Stomach (tissue), 9 donors: Measurements from ENCODE around the gene NCK2. TPM values are rescaled to one million over a fixed set of nuclear protein-coding genes. Genes with fewer than 3 reads are reported as not detected.

Experiments used
- DNase-seq, 2 donors: peaks; one replicate each; pipeline versions ENCODE4 v3.0.0 to v3.0.0-alpha.2; 2013 to 2019
- H3K27ac ChIP-seq, 5 donors: fragments of 200-600 bp in 4 of 5; sonication (generic) in 4 of 5; one replicate each; pipeline ENCODE4 v1.5.1; 2013 to 2019; ENCODE audit warnings: mild to moderate bottlenecking in 1 of 5, moderate library complexity in 1 of 5
- H3K27me3 ChIP-seq, 3 donors: fragments of 200-600 bp; sonication (generic); one replicate each; pipeline ENCODE4 v1.5.1; 2017 to 2019; ENCODE audit warnings: mixed run types in 1 of 3
- H3K36me3 ChIP-seq, 4 donors: fragments of 200-600 bp; sonication (generic); 1 replicate in 3 of 4; 2 replicates in 1 of 4; pipeline ENCODE4 v1.5.1; 2016 to 2019
- H3K4me1 ChIP-seq, 4 donors: fragments of 200-600 bp; sonication (generic); one replicate each; pipeline ENCODE4 v1.5.1; 2016 to 2019
- H3K4me3 ChIP-seq, 4 donors: fragments of 200-600 bp; sonication (generic) in 3 of 4; one replicate each; pipeline ENCODE4 v1.5.1; 2016 to 2019; ENCODE audit warnings: mild to moderate bottlenecking in 1 of 4
- H3K9me3 ChIP-seq, 4 donors: fragments of 200-600 bp; sonication (generic); one replicate each; pipeline ENCODE4 v1.5.1; 2016 to 2019
- EP300 ChIP-seq: sonication (generic); formaldehyde crosslinking; IDR thresholded peaks from one replicate; pipeline ENCODE4 v1.6.1; 2017; ENCODE audit warnings: antibody characterized with exemption
- POLR2A ChIP-seq, 4 donors: fragments of 450-650 bp; IDR thresholded peaks; one replicate each; pipeline ENCODE4 v1.6.1; 2016; ENCODE audit warnings: antibody characterized with exemption in 4 of 4, control low read depth in 2 of 4, mild to moderate bottlenecking in 1 of 4, moderate library complexity in 1 of 4
- POLR2AphosphoS5 ChIP-seq, 3 donors: sonication (generic); formaldehyde crosslinking; IDR thresholded peaks; one replicate each; pipeline ENCODE4 v1.6.1; 2016; ENCODE audit warnings: antibody characterized with exemption in 3 of 3
- WGBS, 5 donors: extraction: QIAGEN DNeasy Blood & Tissue Kit in 3 of 5; methylation state at CpG; one replicate each; pipeline versions ENCODE4 v1.1.5 to v1.1.7; 2013 to 2018; 5-methylcytosine and 5-hydroxymethylcytosine counted together
- intact Hi-C: fragments of 100-400 bp; cut with DNase I; formaldehyde crosslinking; loops from one replicate; pipeline ENCODE4 v1.15.1; 2023; ENCODE audit warnings: low total_unique reads
- polyA plus RNA-seq, 3 donors: library from polyadenylated mRNA; stranded (reverse); fragments of 200-250 nt; gene quantifications; one replicate each; pipeline ENCODE4 v1.2.3, GENCODE V29; 2013
- total RNA-seq, 5 donors: library from RNA; depleted of rRNA; stranded (reverse); fragments of >200 nt; gene quantifications; one replicate each; pipeline versions ENCODE4 v1.1.0 to v1.2.3, GENCODE V29; 2014 to 2016
- TF ChIP-seq, protein P1 (sequence below), 7 experiments: fragments of 450-650 bp in 4 of 7; fragments of 200-600 bp in 3 of 7; sonication (generic) in 3 of 7; IDR thresholded peaks; one replicate each; pipeline ENCODE4 v1.5.1; 2016 to 2019; ENCODE audit warnings: antibody characterized with exemption in 7 of 7, control low read depth in 2 of 7, mild to moderate bottlenecking in 1 of 7
- donor health status: healthy with polysubstance abuse.
- donor health status: Bipolar disorder and iron deficiency.
- donor health status: healthy.

NCK2 gene
- total and polyA plus RNA-seq, 8 donors = 23.1 to 88.9 (median 42.6) TPM

DNA sequence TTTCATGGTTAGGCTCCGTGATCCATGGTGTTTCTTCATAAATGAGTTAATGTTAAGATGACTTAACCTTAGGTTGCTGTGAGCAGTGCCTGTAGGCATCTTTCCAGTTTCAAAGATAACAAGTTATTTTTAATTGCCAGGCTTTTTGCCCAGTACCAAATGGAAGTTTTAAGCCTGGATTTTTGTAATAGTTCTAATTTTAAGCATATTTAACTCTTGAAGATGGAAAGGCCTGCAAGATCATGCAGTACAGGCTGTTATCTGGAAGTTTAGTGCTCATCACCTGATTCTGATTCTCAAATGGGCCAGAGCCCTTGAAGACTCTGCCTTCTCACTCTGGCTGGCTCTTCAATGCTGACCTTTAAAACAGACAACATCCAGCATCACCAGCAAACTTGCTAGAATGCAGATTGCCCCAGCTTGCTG lies 141.3 kb downstream of the NCK2 start:
- Histone ChIP-seq H3K4me1 (peaks cover 19 to 74% (median 51%) of the 10 kb centered on the region in 4 donors), H3K4me3 (no peak overlapping the region), H3K9me3 (peaks cover 0 to 6% (median 0%) of the 10 kb centered on the region in 4 donors), H3K27ac (peak overlapping the region in 3 of 5 donors; percentile 28 to 46 (median 40)), H3K27me3 (no peaks in the 10 kb centered on the region), H3K36me3 (peaks cover 6 to 26% (median 19%) of the 10 kb centered on the region in 4 donors)
- WGBS, 5 donors = 11 to 27% (median 19%) methylated on average over 1 of the region's 1 CpG
- intact Hi-C loops = no loop called here
- TF ChIP-seq POLR2AphosphoS5 (IDR thresholded peaks at IDR 0.05) (peak in 1 of 3 donors; percentile 20), POLR2A (IDR thresholded peaks at IDR 0.05) (no peak)
- no peak for DNase-seq

DNA sequence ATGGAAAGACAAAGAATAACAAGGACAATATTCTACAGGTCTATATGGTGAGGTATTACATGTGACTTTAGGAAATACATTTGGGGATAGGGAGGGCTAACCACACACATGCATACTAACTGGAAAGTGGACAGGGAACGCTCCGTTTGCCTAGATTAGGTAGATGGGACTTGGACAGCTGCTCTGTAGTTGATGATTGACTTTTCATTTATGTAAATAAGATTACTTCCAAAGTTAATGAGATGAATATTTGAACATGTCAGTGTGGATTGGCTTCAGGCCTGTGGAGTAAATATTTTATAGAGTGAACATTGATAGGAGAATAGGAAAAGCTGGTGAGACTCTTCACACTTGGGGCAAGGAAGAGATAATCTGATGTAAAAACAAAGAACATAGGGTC lies 142.0 kb downstream of the NCK2 start:
- peaks cover 0 to 6% (median 0%) of the 10 kb centered on the region in 4 donors for H3K9me3 ChIP-seq
- peaks cover 19 to 78% (median 51%) of the 10 kb centered on the region in 4 donors for H3K4me1 ChIP-seq
- H3K27me3 ChIP-seq = no peaks in the 10 kb centered on the region
- no peak overlapping the region for H3K4me3 ChIP-seq
- TF ChIP-seq POLR2A (IDR thresholded peaks at IDR 0.05) = no peak
- TF ChIP-seq, protein P1, sequence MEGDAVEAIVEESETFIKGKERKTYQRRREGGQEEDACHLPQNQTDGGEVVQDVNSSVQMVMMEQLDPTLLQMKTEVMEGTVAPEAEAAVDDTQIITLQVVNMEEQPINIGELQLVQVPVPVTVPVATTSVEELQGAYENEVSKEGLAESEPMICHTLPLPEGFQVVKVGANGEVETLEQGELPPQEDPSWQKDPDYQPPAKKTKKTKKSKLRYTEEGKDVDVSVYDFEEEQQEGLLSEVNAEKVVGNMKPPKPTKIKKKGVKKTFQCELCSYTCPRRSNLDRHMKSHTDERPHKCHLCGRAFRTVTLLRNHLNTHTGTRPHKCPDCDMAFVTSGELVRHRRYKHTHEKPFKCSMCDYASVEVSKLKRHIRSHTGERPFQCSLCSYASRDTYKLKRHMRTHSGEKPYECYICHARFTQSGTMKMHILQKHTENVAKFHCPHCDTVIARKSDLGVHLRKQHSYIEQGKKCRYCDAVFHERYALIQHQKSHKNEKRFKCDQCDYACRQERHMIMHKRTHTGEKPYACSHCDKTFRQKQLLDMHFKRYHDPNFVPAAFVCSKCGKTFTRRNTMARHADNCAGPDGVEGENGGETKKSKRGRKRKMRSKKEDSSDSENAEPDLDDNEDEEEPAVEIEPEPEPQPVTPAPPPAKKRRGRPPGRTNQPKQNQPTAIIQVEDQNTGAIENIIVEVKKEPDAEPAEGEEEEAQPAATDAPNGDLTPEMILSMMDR (IDR thresholded peaks at IDR 0.05) = no peak
- no peak for TF ChIP-seq EP300
- TF ChIP-seq POLR2AphosphoS5 (IDR thresholded peaks at IDR 0.05) = no peak
- no peak for DNase-seq
- peak overlapping the region in 2 of 5 donors; percentile 28 to 46 for H3K27ac ChIP-seq
- WGBS, 5 donors = 25 to 61% (median 31%) methylated on average over 2 of the region's 2 CpGs
- peaks cover 2 to 20% (median 13%) of the 10 kb centered on the region in 4 donors for H3K36me3 ChIP-seq
- intact Hi-C loops = no loop called here

DNA sequence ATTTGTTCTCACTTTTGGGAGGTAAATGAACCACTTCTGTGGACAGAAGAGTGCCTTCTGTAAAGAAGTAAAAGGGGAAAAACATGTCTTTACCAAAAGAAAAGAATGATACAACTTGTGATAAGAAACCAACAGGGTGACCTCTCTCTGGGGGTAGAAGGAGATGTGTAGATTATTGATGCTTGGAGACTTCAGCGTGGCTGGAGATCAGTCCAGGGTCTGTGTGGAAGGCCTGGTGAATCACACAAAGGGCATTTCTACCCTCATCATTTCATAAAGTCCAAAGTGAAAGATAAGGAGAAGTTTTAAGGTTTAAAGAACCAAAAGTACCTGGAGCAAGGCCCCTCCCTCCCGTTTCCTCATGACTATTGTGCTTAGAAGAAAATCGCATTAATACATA lies 142.5 kb downstream of the NCK2 start:
- Histone ChIP-seq H3K36me3 (peaks cover 0 to 14% (median 7%) of the 10 kb centered on the region in 4 donors), H3K9me3 (peaks cover 0 to 6% (median 0%) of the 10 kb centered on the region in 4 donors), H3K4me1 (peaks cover 19 to 81% (median 51%) of the 10 kb centered on the region in 4 donors), H3K4me3 (no peak overlapping the region), H3K27me3 (no peaks in the 10 kb centered on the region), H3K27ac (peak overlapping the region in 3 of 5 donors; percentile 13 to 43 (median 28))
- intact Hi-C loops = no loop called here
- WGBS, 5 donors = 63 to 71% (median 66%) methylated on average over 3 of the region's 3 CpGs
- DNase-seq = no peak
- TF ChIP-seq, protein P1 (IDR thresholded peaks at IDR 0.05) = no peak
- TF ChIP-seq POLR2AphosphoS5 (IDR thresholded peaks at IDR 0.05) (no peak), POLR2A (IDR thresholded peaks at IDR 0.05) (no peak), EP300 (no peak)

DNA sequence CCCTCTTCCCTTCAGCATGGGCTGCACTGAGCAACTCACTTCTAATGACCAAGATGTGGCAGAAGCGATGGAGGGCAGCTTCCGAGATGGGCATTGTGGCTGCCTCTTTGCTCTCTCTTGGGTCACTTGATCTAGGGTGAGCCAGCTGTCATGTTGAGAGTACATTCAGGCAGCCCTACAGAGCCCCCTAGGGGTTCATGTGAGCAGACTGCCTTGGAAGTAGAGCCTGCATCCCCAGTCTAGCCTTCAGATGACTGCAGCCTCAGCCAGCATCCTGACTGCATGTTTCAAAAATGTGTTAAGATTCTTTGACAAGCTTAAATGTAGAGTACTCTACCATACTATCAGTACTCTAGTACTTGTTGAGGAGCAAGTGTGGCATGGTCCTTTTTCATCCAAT lies 143.9 kb downstream of the NCK2 start:
- intact Hi-C loops = no loop called here
- Histone ChIP-seq H3K4me3 (no peak overlapping the region), H3K27ac (no peak overlapping the region), H3K36me3 (peaks cover 7 to 12% (median 10%) of the 10 kb centered on the region in 4 donors), H3K4me1 (peaks cover 19 to 67% (median 41%) of the 10 kb centered on the region in 4 donors), H3K9me3 (peaks cover 0 to 6% (median 0%) of the 10 kb centered on the region in 4 donors), H3K27me3 (no peaks in the 10 kb centered on the region)
- DNase-seq = no peak
- 97 to 100% (median 100%) methylated on average over 2 of the region's 2 CpGs for WGBS, 5 donors
- TF ChIP-seq, protein P1 (IDR thresholded peaks at IDR 0.05) = no peak
- TF ChIP-seq POLR2A (IDR thresholded peaks at IDR 0.05) (no peak), EP300 (no peak), POLR2AphosphoS5 (IDR thresholded peaks at IDR 0.05) (no peak)

DNA sequence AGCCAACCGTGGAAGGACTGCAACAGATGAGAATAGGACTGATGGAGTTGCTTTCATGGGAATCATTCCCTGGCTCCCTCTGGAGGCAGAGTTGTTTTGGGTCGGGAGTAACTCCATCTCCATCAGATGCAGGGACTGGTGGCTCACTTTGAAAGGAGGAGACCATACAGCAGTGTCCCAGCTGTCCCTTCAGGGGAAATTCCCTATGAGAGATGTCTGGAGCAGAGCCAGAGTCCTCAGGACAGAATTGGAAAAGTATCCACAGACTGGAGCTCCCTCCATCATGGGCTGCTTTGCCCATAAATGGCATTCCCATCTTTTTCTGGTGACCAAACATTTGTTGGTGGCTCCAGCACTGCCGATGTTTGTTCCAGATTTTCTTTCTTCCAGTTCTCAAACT lies 144.3 kb downstream of the NCK2 start:
- peaks cover 7 to 17% (median 14%) of the 10 kb centered on the region in 4 donors for H3K36me3 ChIP-seq
- intact Hi-C loops = no loop called here
- peaks cover 19 to 63% (median 37%) of the 10 kb centered on the region in 4 donors for H3K4me1 ChIP-seq
- no peak overlapping the region for H3K27ac ChIP-seq
- H3K27me3 ChIP-seq = no peaks in the 10 kb centered on the region
- TF ChIP-seq POLR2A (IDR thresholded peaks at IDR 0.05) (no peak), POLR2AphosphoS5 (IDR thresholded peaks at IDR 0.05) (no peak)
- 76 to 99% (median 79%) methylated on average over 3 of the region's 3 CpGs for WGBS, 5 donors
- peaks cover 0 to 6% (median 0%) of the 10 kb centered on the region in 4 donors for H3K9me3 ChIP-seq
- no peak for DNase-seq
- H3K4me3 ChIP-seq = no peak overlapping the region
